Measurements from ENCODE around the gene ZNF438. TPM values are rescaled to one million over a fixed set of nuclear protein-coding genes. Genes with fewer than 3 reads are reported as not detected.
"Not testable (repeated sequence)": the region's sequence is repeated elsewhere in the genome, so short reads cannot be mapped to it uniquely, and the experiment has no call there.

ZNF438 gene
- total RNA-seq, 2 donors from 2014 or later: 2.7 to 4.3 TPM

DNA sequence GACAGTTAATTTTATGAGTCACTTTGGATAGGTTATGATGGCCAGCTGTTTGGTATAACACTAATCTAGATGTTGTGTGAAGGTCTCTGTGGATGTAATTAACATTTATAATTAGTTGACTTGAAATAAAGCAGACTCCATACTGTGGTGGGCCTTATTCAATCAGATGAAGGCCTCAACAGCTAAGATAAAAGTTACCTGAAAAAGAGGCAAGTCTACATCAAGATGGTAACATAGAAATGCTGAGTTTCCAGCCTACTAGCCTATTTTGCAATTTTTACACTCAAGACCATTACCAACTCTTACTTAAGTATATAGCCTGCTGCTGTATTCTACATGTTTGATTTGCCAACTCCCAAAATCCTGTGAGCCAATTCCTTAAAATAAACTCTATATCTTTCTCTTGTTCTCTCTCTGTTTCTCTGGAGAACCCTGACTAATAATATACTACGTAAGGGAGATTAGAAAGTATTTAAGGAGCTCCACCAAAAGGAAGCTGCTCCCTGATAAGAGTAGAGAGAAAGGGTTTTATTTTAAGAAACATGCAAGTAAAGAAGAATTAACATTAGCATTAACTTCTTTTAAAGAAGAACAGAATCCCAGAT, 42.7 kb downstream of the ZNF438 start:
- TF ChIP-seq, protein P1, sequence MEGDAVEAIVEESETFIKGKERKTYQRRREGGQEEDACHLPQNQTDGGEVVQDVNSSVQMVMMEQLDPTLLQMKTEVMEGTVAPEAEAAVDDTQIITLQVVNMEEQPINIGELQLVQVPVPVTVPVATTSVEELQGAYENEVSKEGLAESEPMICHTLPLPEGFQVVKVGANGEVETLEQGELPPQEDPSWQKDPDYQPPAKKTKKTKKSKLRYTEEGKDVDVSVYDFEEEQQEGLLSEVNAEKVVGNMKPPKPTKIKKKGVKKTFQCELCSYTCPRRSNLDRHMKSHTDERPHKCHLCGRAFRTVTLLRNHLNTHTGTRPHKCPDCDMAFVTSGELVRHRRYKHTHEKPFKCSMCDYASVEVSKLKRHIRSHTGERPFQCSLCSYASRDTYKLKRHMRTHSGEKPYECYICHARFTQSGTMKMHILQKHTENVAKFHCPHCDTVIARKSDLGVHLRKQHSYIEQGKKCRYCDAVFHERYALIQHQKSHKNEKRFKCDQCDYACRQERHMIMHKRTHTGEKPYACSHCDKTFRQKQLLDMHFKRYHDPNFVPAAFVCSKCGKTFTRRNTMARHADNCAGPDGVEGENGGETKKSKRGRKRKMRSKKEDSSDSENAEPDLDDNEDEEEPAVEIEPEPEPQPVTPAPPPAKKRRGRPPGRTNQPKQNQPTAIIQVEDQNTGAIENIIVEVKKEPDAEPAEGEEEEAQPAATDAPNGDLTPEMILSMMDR (IDR thresholded peaks at IDR 0.05): no peak
- no peak overlapping the region for H3K9ac ChIP-seq (ENCODE audit: low read depth in 2 of 2, low read length in 2 of 2)
- no peaks in the 10 kb centered on the region for H3K36me3 ChIP-seq
- no peaks in the 10 kb centered on the region for H3K4me1 ChIP-seq
- H3K4me3 ChIP-seq: no peak overlapping the region
- no peaks in the 10 kb centered on the region for H3K27me3 ChIP-seq
- H3K9me3 ChIP-seq: no peaks in the 10 kb centered on the region
- intact Hi-C loops (cut with DNase I): no loop called here
- H3K27ac ChIP-seq: no peak overlapping the region
- no peak for DNase-seq

DNA sequence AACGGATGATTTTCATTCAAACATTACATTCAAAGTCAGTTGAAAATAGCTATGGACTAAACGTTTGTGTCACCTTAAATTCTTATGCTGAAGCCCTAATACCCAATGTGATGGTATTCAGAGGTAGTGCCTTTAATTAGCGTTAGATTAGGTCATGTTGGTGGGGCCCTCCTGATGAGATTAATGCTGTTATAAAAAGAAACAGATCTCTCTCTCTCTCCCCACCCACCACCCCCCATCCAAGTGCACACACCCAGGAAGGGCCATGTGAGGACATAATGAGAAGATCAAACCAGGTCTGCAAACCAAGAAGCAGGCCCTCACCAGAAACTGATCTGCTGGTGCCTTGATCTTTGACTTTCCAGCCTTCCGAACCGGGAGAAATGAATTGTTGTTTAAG, 44.2 kb downstream of the ZNF438 start:
- H3K27ac ChIP-seq: no peak overlapping the region
- intact Hi-C loops (cut with DNase I): no loop called here
- no peaks in the 10 kb centered on the region for H3K27me3 ChIP-seq
- H3K4me1 ChIP-seq: no peaks in the 10 kb centered on the region
- DNase-seq: no peak
- H3K9me3 ChIP-seq: no peaks in the 10 kb centered on the region
- TF ChIP-seq, protein P1 (IDR thresholded peaks at IDR 0.05): no peak
- no peaks in the 10 kb centered on the region for H3K36me3 ChIP-seq
- H3K9ac ChIP-seq (ENCODE audit: low read depth in 2 of 2, low read length in 2 of 2): no peak overlapping the region
- no peak overlapping the region for H3K4me3 ChIP-seq

DNA sequence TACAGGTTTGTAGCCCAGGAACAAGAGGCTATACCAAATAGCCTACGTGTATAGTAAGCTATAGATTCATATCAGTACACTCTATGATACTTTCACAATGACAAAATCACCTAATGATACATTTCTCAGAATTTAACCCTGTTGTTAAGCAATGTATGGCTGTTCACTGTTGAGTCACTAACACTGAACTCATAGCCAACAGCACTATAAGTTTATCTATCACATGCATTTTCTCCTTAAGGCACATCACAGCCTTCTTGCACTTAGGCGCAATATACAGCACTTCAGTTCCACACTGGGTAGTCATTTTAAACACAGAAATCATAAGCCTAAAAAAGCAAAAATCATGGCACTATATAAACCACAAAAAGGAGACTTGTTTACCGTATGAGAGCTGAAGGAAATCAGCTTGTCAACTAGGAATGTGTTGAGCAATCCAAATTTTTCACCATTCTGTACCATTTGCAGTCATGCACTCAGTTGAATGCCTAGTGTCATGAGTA, 45.6 kb downstream of the ZNF438 start:
- Histone ChIP-seq H3K9ac (ENCODE audit: low read depth in 2 of 2, low read length in 2 of 2) (no peak overlapping the region), H3K4me3 (no peak overlapping the region), H3K9me3 (no peaks in the 10 kb centered on the region), H3K4me1 (no peaks in the 10 kb centered on the region), H3K27ac (no peak overlapping the region), H3K27me3 (no peaks in the 10 kb centered on the region), H3K36me3 (no peaks in the 10 kb centered on the region)
- no peak for DNase-seq
- intact Hi-C loops (cut with DNase I): no loop called here
- TF ChIP-seq, protein P1 (IDR thresholded peaks at IDR 0.05): no peak

DNA sequence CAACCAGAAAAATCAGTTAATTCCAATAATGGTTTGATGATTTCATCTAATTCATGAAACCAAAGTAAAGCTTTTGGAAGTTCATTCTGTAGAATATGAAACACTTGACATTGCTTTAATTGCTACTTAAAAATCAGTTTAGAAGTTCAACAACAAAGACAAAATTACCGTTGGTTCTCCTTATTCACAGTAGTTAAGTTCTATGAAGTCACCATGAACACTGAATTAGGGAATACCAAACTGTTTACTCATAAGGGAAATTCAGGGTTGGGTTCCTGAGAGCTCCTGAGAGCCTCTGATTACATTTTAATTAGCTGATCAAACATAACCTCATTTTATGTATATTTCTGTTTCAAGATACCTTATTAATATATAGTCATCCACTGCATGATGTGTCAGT, 46.2 kb downstream of the ZNF438 start:
- no peak for DNase-seq
- no peak overlapping the region for H3K27ac ChIP-seq
- no peaks in the 10 kb centered on the region for H3K4me1 ChIP-seq

DNA sequence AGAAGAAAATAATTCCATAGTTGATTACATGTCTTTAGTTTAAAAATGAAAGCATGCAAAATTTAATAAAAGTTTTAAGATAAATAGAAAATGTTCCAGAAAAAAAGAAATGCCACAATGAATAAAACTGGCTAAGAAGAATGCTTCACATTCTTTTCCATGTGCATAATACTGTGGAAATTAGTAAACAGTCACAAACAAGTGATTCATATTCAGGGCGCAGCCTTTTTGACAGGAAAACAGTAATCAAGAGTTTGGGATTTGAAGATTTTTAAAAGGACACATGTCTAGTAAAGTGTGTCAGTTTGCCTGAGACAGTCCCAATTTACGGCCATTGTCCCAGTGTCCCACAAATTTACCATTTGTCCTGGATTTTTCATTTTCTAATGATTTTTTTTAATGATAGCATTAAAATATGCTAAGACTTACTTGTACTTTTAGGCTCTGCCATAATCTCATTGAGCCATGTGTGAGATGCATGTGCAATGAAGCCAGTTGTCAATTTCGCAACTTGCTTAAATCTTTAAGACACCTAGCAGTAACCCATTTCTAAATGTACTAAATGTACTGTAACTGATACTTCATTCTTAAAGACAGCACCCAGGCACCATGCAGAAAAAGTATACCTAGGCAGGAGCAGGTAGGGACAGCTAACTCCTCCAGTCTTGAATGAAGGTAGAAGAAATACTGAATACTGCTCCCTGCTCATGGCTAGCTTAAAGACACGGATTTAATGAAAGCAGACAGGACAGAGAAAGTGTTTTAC, 46.9 kb downstream of the ZNF438 start:
- Histone ChIP-seq H3K4me3 (no peak overlapping the region), H3K36me3 (no peaks in the 10 kb centered on the region), H3K27ac (no peak overlapping the region), H3K27me3 (no peaks in the 10 kb centered on the region), H3K9ac (ENCODE audit: low read depth in 2 of 2, low read length in 2 of 2) (no peak overlapping the region), H3K4me1 (no peaks in the 10 kb centered on the region), H3K9me3 (no peaks in the 10 kb centered on the region)
- intact Hi-C loops (cut with DNase I): no loop called here
- TF ChIP-seq, protein P1 (IDR thresholded peaks at IDR 0.05): no peak
- DNase-seq: no peak

More for the DNA sequence above, 46.2 kb downstream of the ZNF438 start:
- intact Hi-C loops (cut with DNase I): no loop called here
- no peaks in the 10 kb centered on the region for H3K9me3 ChIP-seq
- no peak overlapping the region for H3K9ac ChIP-seq (ENCODE audit: low read depth in 2 of 2, low read length in 2 of 2)
- no peak overlapping the region for H3K4me3 ChIP-seq
- H3K27me3 ChIP-seq: no peaks in the 10 kb centered on the region
- TF ChIP-seq, protein P1 (IDR thresholded peaks at IDR 0.05): no peak
- no peaks in the 10 kb centered on the region for H3K36me3 ChIP-seq

DNA sequence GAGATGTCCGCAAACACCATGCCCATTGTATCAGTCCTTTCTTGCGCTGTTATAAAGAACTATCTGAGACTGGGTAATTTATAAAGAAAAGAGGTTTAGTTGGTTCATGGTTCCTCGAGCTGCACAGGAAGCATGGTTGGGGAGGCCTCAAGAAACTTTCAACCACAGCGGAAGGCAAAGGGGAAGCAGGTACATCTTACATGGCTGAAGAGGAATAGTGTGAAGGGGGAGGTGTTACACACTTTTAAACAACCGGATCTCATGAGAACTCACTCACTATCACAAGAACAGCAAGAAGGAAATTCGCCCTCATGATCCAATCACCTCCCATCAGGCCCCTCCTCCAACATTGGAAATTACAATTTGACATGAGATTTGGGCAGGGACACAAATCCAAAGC, 48.5 kb downstream of the ZNF438 start:
- H3K36me3 ChIP-seq; H3K4me3 ChIP-seq; intact Hi-C loops (cut with DNase I); H3K4me1 ChIP-seq; DNase-seq; H3K27ac ChIP-seq; H3K27me3 ChIP-seq; H3K9ac ChIP-seq (ENCODE audit: low read depth in 2 of 2, low read length in 2 of 2); H3K9me3 ChIP-seq: not testable (repeated sequence)
